GM19240 (cell line): ENCODE measurements around the gene RHOT1.
A peak's percentile ranks its signal among the peaks of the same experiment; 100 is the strongest.
"Not testable (repeated sequence)": the region's sequence is repeated elsewhere in the genome, so short reads cannot be mapped to it uniquely, and the experiment has no call there.

Experiments used
- DNase-seq: peaks from one replicate; pipeline ENCODE4 v3.0.0; 2011; ENCODE audit warnings: low spot score; ENCODE audit not compliant: insufficient read length

Gene RHOT1

DNA sequence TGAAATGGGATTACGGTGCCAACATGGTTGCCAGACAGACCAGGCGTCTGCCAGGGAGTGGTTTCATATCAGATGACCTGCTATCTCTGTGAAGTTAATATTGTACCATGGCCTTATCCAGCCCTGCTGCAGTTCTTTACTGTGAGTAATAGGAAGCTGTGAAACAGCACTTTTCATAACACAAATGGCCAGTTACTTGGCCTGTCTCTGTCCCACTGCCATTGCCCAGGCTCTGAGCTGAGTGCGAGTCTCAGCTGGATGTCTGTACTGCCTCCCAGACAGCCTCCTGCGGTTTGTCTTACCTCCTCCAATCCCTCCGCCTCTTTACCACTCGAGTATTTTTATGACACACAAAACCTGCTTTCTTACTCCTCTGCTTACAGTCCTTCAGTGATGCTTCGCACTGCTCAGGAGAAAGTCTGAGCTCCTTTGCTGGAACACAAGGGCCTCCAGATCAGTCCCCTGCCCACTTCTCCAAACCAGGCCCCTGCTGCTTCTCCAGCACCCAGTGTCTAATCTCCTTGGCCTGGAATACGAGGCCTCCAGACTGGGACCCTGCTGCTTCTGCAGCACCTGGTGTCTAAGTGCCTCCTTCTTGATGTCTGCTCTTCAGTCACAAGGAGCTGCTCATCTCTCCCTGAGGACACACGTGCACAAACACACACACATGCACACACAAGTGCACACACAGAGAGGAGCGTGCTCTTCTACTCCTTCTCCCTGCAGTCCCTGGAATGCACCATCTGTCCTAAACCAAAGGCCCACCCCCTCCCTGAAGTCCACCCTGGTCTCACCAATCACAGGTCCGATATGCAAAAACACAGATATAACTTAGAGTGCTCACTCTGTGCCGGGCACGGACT lies 17.1 kb upstream of the RHOT1 start:
- DNase-seq = no peak

- no peak for DNase-seq
Observed at GRCh38 chr17:32125848-32126153, 16.5 kb upstream of the RHOT1 start.

- no peak for DNase-seq
Observed at GRCh38 chr17:32126325-32126724, 16.0 kb upstream of the RHOT1 start.

DNA sequence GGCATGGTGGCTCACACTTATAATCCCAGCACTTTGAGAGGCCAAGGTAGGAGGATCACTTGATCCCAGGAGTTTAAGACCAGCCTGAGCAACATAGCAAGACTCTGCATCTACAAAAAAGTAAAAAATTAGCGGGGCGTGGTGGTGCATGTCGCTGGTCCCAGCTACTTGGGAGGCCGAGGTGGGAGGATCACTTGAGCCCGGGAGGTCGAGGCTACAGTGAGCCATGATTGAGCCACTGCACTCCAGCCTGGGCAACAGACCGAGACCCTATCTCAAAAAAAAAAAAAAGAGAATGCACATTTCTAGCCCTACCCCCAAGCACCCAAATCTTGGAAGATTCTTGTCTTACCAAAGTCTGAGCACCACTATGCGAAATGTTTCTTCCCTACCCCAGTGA lies 15.6 kb upstream of the RHOT1 start:
- DNase-seq = no peak

DNA sequence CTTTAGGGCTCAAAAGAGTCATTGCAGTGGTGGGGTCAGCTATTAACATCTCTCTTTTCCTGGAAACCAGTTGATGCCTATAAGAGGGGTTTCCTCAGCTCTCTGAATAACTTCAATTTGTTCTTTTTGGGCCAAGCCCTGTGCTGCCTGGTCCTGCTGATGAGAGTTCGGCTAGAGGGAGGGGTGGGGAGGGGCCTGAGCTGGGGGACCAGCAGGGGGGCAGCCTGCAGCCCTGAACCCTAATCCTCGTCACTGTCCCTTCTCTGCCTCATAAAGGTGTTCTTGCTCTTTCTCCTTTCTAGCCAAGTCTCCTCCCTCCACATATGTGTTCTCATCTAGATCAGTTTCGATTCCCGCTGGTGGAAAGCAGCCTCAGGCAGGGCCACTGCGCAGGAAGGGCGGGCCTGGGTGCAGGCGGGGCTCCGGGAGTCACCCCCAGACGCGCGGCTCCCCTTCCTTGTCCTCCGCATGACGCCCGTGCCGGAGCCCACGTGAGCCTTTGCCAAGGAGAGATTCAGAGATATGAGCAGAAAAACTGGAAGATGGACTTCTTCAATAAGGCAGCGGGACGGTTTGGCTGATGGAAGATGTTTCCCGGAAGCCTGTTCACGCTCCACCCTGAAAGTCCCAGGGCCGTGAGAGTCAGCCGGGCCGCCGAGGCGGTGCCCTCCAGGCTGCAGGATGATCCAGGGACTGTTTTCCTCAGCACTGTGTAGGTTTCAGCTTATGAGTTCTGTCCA lies 15.0 kb upstream of the RHOT1 start:
- DNase-seq = peak; percentile 67

- not testable (repeated sequence) for DNase-seq
Observed at GRCh38 chr17:32128470-32128869, 13.8 kb upstream of the RHOT1 start.

GRCh38 chr17:32135497-32136117 lies 6.7 kb upstream of the RHOT1 start:
- DNase-seq = not testable (repeated sequence)

GRCh38 chr17:32136856-32137255 lies 5.4 kb upstream of the RHOT1 start:
- no peak for DNase-seq

DNA sequence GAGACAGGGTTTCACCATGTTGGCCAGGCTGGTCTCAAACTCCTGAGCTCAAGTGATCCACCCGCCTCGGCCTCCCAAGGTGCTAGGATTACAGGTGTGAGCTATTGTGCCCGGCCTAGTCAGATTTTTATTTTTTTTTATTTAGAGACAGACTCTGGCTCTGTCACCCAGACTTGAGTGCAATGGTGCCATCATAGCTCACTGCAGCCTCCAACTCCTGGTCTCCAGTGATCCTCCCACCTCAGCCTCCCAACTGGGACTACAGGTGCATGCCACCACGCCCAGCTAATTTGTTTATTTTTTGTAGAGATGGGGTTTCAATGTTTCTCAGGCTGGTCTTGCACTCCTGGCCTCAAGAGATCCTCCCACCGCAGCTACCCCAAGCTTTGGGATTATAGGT lies 2.8 kb upstream of the RHOT1 start:
- not testable (repeated sequence) for DNase-seq

DNA sequence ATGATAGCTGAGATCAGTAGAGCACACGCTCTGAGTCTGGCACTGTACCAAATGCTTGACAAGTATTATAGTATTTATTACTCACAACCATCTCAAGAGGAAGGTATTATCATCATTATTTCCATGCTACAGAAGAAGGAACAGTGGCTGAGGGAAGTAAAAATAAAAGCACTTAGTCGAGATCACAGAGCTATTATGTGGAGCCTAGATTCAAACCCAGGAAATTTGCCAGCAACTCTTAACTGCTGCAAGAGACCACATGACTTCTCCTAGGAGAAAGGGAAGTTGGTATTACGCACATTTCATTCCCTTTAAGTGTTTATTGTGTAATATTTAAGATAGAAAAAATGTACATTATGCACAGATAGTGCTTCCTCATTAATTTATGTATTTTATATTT lies 1.0 kb upstream of the RHOT1 start:
- DNase-seq = no peak

GRCh38 chr17:32141679-32142037 lies 644 bp upstream of the RHOT1 start:
- DNase-seq = no peak

- DNase-seq = no peak
Observed at GRCh38 chr17:32142857-32143526, 690 bp downstream of the RHOT1 start.

GRCh38 chr17:32143527-32143870 lies 1.2 kb downstream of the RHOT1 start:
- DNase-seq = no peak

GRCh38 chr17:32144442-32144841 lies 2.1 kb downstream of the RHOT1 start:
- DNase-seq = not testable (repeated sequence)

GRCh38 chr17:32148351-32148750 lies 6.0 kb downstream of the RHOT1 start:
- DNase-seq = no peak

DNA sequence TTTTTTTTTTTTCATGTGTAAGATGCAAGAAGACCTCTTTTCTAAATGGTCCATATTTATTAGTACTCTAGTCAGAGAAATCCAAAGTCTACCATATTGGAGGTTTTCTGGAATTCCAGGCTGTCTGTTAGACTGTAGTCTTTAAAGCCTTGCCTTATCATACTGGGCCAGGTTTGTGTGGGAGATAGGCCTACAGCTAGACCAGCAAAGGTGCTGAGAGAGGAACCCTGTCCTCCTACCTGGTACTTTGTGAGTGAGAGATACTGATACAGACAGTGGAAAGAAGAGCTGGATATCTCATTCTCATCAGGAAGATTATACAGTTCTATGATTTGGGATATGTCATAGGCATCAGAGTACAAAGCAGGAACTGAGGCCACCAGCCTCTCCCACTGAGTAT lies 8.1 kb downstream of the RHOT1 start:
- DNase-seq = no peak

DNA sequence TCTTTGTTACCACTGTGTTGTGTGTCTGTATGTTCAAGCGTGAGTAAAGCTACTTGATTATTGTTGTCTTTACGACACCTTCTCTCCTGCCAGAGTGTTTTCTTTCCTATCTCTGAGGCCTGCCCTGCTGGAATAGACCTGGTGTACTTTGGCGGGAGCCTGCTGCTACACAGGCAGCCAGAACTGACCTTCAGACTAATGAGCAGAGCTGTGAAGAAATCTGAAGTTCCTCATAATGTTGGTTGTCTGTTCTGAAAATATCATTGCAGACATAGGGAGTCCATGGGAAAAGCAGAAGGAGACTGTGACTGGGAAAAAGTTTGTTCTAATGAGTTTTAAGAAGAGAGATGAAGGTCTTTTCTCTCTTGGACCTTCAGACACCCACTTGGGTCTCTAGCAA lies 9.8 kb downstream of the RHOT1 start:
- DNase-seq = no peak

- DNase-seq = no peak
Observed at GRCh38 chr17:32155896-32156295, 13.6 kb downstream of the RHOT1 start.

- no peak for DNase-seq
Observed at GRCh38 chr17:32156656-32157055, 14.4 kb downstream of the RHOT1 start.

DNA sequence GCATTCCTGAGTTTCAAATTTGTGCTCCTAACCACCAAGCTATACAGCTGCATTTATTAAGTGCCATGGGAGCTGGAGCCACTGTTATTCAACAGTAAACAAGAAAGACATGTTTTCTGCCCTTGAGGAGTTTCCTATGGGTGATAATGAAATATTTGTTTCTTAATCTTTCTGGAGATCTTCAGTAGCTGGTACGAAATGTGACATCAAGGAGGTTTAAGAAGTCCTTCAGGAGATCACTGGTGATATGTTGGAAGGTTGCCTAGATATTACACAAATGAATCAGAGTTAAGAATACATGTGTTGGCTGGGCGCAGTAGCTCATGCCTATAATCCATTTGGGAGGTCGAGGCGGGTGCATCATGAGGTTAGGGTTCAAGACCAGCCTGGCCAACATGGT lies 14.9 kb downstream of the RHOT1 start:
- DNase-seq = no peak

DNA sequence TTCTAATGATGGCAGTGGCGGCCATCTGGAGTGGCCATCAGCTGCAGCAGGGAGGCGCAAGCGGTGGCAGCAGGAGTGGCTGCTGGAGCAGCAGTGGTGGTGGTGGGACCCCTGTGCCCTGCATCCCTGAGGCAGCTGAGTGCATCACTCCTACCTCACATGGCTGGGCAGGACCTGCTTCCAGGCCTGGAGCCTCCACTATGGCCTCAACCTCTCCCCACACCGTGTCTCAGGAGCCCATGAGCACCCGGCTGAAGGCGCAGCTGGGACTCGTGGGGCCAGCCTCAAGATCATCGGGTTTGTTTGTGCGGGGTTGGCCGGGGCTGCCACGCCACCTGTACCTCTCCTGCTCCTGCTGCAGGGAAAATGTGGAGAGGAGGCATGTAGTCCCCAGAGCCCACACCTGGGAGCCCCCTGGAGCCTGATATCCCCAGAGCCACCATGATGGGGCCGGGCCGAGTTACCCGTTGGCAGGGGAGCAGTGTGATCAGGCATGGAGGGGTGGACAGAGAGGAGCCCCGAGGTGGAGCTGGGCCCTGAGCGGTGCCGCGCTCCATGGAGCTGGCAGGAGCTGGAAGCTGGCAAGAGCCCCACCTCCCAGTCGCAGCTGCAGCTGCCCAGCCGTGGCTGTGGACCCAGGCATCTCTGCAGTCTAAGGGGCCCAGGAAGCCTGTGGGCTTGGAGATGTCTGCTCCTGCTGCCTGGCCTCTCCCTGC lies 16.7 kb downstream of the RHOT1 start:
- DNase-seq = no peak
